HG03378 (cell line): ENCODE measurements around the gene UNC80.
A peak's percentile ranks its signal among the peaks of the same experiment; 100 is the strongest.

Experiments
- ATAC-seq: cut with Tn5 transposase; IDR thresholded peaks from one replicate; pipeline ENCODE4 v1.9.1; 2021; ENCODE audit warnings: mild to moderate bottlenecking, moderate library complexity; ENCODE audit not compliant: unreplicated experiment

UNC80 gene

GRCh38 chr2:209965723-209966122, 194.1 kb downstream of the UNC80 start:
- ATAC-seq: no peak

GRCh38 chr2:209969692-209970091, 198.1 kb downstream of the UNC80 start:
- ATAC-seq: no peak

GRCh38 chr2:209970271-209970670, 198.6 kb downstream of the UNC80 start:
- no peak for ATAC-seq

GRCh38 chr2:209970711-209971110, 199.1 kb downstream of the UNC80 start:
- no peak for ATAC-seq

GRCh38 chr2:209973328-209973727, 201.7 kb downstream of the UNC80 start:
- ATAC-seq: no peak

- no peak for ATAC-seq
These were observed 202.9 kb downstream of the UNC80 start for GRCh38 chr2:209974576-209974975.

- ATAC-seq: peak; percentile 83
These were observed 205.2 kb downstream of the UNC80 start for GRCh38 chr2:209976698-209977385.

GRCh38 chr2:209977386-209978239, 206.0 kb downstream of the UNC80 start:
- ATAC-seq: peak; percentile 56

GRCh38 chr2:209984291-209984690, 212.7 kb downstream of the UNC80 start:
- ATAC-seq: no peak

GRCh38 chr2:209985874-209986273, 214.2 kb downstream of the UNC80 start:
- ATAC-seq: no peak

GRCh38 chr2:209986415-209986814, 214.8 kb downstream of the UNC80 start:
- ATAC-seq: no peak

- peak; percentile 66 for ATAC-seq
These were observed 216.4 kb downstream of the UNC80 start for GRCh38 chr2:209988010-209988409.

GRCh38 chr2:209990838-209991237, 219.2 kb downstream of the UNC80 start:
- ATAC-seq: no peak

- ATAC-seq: no peak
These were observed 222.3 kb downstream of the UNC80 start for GRCh38 chr2:209993968-209994367.

GRCh38 chr2:209998596-209998995, 227.0 kb downstream of the UNC80 start:
- ATAC-seq: no peak

GRCh38 chr2:210000464-210001324, 229.1 kb downstream of the UNC80 start:
- ATAC-seq: no peak

GRCh38 chr2:210002158-210003157, 230.8 kb downstream of the UNC80 start, which contains the start of gene RPE:
TSS of gene RPE (plus strand) at chr2:210002638. CDS start at chr2:210002662, 24 bp downstream.
- peak; percentile 97 for ATAC-seq

GRCh38 chr2:210003359-210003758, 231.7 kb downstream of the UNC80 start:
- no peak for ATAC-seq

GRCh38 chr2:210004881-210005280, 233.2 kb downstream of the UNC80 start:
- no peak for ATAC-seq

- ATAC-seq: no peak
These were observed 236.3 kb downstream of the UNC80 start for GRCh38 chr2:210007895-210008294.
